HG03108 (cell line): ENCODE data around the gene NFATC2.
"Not testable (repeated sequence)": the region's sequence is repeated elsewhere in the genome, so short reads cannot be mapped to it uniquely, and the experiment has no call there.

Experiments
- ATAC-seq: cut with Tn5 transposase; IDR thresholded peaks from one replicate; pipeline ENCODE4 v1.9.1; 2021; ENCODE audit warnings: moderate library complexity; ENCODE audit not compliant: unreplicated experiment

Gene NFATC2

GRCh38 chr20:51363813-51364212 lies 178.7 kb downstream of the NFATC2 start:
- no peak for ATAC-seq

- peak; percentile 61 for ATAC-seq
Measured at GRCh38 chr20:51363378-51363777, 179.1 kb downstream of the NFATC2 start.

GRCh38 chr20:51362254-51362653 lies 180.3 kb downstream of the NFATC2 start:
- ATAC-seq: no peak

- ATAC-seq: no peak
Measured at GRCh38 chr20:51361258-51361657, 181.3 kb downstream of the NFATC2 start.

- no peak for ATAC-seq
Measured at GRCh38 chr20:51360451-51361201, 181.9 kb downstream of the NFATC2 start.

GRCh38 chr20:51359947-51360346 lies 182.6 kb downstream of the NFATC2 start:
- no peak for ATAC-seq

DNA sequence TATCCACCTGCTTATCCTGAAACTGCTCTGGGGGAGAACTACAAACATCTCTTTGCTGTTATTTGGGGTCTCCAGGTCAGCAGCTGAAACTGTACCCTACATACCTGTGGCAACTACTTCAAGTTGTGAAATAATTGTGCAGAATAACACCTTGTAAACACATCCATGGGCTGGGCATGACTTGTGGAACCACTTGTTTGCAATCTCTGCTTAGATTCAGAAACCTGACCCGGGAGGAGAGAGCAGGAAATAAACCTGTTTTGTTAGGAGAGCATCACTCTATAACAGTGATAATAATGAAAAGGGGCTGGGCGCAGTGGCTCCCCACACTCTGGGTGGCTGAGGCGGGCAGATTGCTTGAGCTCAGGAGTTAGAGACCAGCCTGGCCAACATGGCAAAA lies 183.1 kb downstream of the NFATC2 start:
- ATAC-seq: no peak

GRCh38 chr20:51358032-51358724 lies 184.3 kb downstream of the NFATC2 start:
- no peak for ATAC-seq

- ATAC-seq: no peak
Measured at GRCh38 chr20:51357543-51357942, 185.0 kb downstream of the NFATC2 start.

DNA sequence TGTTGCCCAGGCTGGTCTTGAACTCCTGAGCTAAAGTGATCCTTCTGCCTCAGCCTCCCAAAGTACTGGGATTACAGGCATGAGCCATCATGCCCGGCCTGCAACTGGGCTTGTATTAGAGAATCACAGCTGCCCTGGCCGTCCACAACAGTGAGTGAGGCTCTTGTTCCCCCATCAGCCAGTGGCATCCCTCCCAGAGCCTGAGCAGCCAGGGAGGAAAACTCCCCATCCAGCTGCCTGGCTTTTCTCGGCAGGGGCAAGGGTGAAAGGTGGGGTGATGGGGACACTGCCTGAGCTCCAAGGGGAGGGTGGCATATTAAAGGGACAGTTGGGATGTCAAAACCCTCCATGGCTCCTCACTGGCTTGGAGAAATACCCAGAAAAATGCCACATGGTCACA lies 185.6 kb downstream of the NFATC2 start:
- no peak for ATAC-seq

- ATAC-seq: no peak
Measured at GRCh38 chr20:51354769-51355319, 187.7 kb downstream of the NFATC2 start.

DNA sequence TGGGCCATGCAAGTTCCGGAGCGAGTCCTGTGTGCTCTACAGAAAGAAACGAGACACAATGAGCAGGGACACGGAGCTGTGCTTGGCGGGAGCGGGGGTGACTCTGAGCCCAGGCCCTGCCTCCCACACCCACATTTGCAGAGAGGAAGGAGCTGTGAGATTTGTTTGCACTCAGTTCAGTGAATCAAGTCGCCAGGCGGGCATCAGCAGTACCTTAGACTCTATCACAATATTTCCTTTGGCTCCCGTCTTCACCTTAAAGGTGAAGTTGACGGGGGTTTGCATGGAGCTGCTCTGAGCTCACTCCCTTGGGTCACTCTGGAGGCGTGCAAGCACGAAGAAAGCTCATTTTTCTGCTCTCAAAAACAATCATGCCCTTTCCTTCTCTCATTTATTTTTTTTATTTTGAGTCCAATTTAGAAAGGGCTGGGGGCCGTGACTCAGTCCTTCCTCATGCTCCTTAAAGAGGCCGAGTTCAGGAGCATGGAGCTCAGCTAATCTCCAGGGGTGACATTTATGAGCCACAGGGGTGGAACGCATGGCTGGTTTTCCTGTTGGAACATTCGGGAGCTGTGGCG lies 188.2 kb downstream of the NFATC2 start:
- ATAC-seq: no peak

DNA sequence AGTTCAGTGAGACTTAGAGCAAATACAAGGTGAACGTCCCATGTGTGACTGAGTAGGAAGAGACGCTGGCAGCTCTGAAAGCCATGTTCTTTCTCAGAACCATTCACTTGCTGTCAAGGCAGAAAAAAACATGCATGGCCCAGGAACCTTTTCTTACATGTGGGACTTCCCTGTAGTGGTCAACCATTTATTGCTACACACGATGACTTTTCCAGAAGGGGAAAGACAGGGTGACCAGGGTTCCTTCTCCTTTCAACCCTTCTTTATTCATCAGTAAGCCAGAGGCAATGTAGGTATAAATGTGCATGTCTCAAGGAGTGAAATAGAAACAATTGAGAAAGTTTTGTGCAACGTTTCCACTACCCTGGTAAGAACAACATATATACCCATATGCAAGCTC lies 189.0 kb downstream of the NFATC2 start:
- no peak for ATAC-seq

DNA sequence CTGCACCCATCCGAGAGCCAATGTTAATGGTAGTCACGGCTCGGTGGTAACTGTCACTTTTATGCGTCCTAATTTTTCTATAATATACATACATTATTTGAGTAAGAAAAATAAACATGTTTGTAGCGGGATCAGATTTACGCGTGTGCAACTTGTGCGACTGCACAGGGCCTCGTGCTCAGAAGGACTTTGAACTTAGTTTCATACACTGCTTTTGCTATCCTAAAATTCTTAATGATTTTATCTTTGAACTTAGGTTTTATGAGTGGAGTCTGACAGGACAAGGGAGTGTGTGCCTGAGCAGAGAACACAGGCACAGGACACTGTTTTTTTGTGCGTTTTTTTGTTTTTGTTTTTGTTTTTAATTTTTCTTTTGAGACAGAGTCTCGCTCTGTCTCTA lies 189.7 kb downstream of the NFATC2 start:
- no peak for ATAC-seq

- no peak for ATAC-seq
Measured at GRCh38 chr20:51350941-51351631, 191.4 kb downstream of the NFATC2 start.

- ATAC-seq: no peak
Measured at GRCh38 chr20:51348876-51349275, 193.6 kb downstream of the NFATC2 start.

GRCh38 chr20:51347831-51348230 lies 194.7 kb downstream of the NFATC2 start:
- ATAC-seq: no peak

DNA sequence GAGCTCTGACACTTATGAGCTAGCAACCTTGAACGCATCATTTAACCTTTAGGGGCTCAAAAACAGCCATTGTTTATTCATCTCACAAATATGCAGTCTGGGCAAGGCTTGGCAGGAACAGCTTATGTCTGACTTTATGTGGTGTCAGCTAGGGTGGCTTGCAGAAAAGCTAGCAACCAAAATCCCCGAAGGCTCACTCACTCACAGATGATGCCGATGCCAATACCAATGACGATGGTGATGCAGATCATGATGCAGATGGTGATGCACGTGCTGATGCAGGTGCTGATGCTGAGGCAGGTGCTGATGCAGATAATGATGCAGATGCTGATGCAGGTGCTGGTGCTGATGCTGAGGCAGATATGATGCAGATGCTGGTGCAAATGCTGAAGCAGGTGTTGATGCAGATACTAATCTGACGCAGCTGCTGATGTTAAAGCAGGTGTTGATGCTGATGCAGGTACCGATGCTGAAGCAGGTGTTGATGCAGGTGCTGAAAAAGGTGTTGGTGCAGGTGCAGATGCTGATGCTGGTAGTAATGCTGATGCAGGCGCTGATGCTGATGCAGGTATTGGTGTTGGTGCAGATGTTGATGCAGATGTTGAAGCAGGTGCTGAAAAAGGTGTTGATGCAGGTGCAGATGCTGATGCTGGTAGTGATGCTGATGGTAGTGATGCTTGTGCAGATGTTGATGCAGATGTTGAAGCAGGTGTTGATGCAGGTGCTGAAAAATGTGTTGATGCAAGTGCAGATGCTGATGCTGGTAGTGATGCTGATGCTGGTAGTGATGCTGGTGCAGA lies 195.6 kb downstream of the NFATC2 start:
- no peak for ATAC-seq

DNA sequence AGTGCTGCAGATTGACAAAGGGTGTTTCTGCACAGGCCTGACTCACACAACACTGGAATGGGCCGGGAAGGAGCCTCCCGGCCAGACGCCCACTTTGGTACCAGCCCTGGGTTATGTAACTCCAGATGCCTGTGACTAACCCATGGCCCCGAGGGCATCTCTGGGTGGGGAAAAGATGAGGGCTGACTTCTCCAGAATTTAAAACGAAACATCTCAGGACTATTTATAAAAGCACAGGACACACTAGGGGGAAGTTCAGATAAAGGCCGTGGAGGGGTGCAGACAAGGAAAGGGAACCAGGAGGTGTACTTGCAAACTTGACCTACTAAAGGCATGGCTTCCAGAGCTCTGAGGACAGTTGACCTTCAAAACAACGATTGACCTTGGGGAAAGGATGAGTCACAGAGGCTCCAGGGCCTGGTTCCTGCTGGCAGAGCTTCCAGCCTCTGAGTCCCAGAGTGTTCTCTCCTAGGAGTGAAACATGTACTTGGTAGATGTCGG lies 196.9 kb downstream of the NFATC2 start:
- ATAC-seq: no peak

GRCh38 chr20:51343802-51344201 lies 198.7 kb downstream of the NFATC2 start:
- ATAC-seq: not testable (repeated sequence)
